Measurements from ENCODE around the gene SFSWAP.

Gene SFSWAP

GRCh38 chr12:131796754-131797587, 86.1 kb downstream of the SFSWAP start:
- TF ChIP-seq TSHZ2 (CRISPR knock-in tag; IDR thresholded peaks at IDR 0.05) (no peak), CREB5 (CRISPR knock-in tag; IDR thresholded peaks at IDR 0.05; ENCODE audit: low read depth) (no peak), TOX (CRISPR knock-in tag; IDR thresholded peaks at IDR 0.05; ENCODE audit: borderline replicate concordance) (no peak), ZFP30 (CRISPR knock-in tag; IDR thresholded peaks at IDR 0.05) (no peak), CSRNP3 (CRISPR knock-in tag; IDR thresholded peaks at IDR 0.05) (no peak), ZNF8 (CRISPR knock-in tag; IDR thresholded peaks at IDR 0.05) (no peak), ZNF70 (CRISPR knock-in tag; IDR thresholded peaks at IDR 0.05) (no peak), ARNTL (CRISPR knock-in tag; IDR thresholded peaks at IDR 0.05; ENCODE audit: borderline replicate concordance, low read depth) (no peak), ISL1 (CRISPR knock-in tag; IDR thresholded peaks at IDR 0.05) (no peak), ZNF565 (CRISPR knock-in tag; conservative IDR thresholded peaks at IDR 0.05; ENCODE audit: low read depth) (no peak), GLIS3 (CRISPR knock-in tag; IDR thresholded peaks at IDR 0.05) (no peak), ESRRG (CRISPR knock-in tag; IDR thresholded peaks at IDR 0.05) (no peak), SNAI2 (CRISPR knock-in tag; IDR thresholded peaks at IDR 0.05) (no peak), PPARA (CRISPR knock-in tag; IDR thresholded peaks at IDR 0.05; ENCODE audit: borderline replicate concordance) (no peak), CSDC2 (CRISPR knock-in tag; IDR thresholded peaks at IDR 0.05) (no peak), ZC3H10 (CRISPR knock-in tag; IDR thresholded peaks at IDR 0.05) (no peak), PATZ1 (CRISPR knock-in tag; IDR thresholded peaks at IDR 0.05; ENCODE audit: borderline replicate concordance) (no peak)
- ATAC-seq = no peak; the same call in 2 of the 3 replicates

GRCh38 chr12:131797588-131797934, 86.7 kb downstream of the SFSWAP start:
- TF ChIP-seq BACH2 (CRISPR knock-in tag; IDR thresholded peaks at IDR 0.05; ENCODE audit: borderline replicate concordance) (no peak), SNAI2 (CRISPR knock-in tag; IDR thresholded peaks at IDR 0.05) (no peak), TOX (CRISPR knock-in tag; IDR thresholded peaks at IDR 0.05; ENCODE audit: borderline replicate concordance) (no peak), ZNF70 (CRISPR knock-in tag; IDR thresholded peaks at IDR 0.05) (no peak), ZC3H10 (CRISPR knock-in tag; IDR thresholded peaks at IDR 0.05) (no peak), ZFP30 (CRISPR knock-in tag; IDR thresholded peaks at IDR 0.05) (no peak), ZNF8 (CRISPR knock-in tag; IDR thresholded peaks at IDR 0.05) (no peak), ARNTL (CRISPR knock-in tag; IDR thresholded peaks at IDR 0.05; ENCODE audit: borderline replicate concordance, low read depth) (no peak), TCF4 (CRISPR knock-in tag; IDR thresholded peaks at IDR 0.05; ENCODE audit: borderline replicate concordance) (no peak), CSDC2 (CRISPR knock-in tag; IDR thresholded peaks at IDR 0.05) (no peak), GLIS3 (CRISPR knock-in tag; IDR thresholded peaks at IDR 0.05) (no peak), PATZ1 (CRISPR knock-in tag; IDR thresholded peaks at IDR 0.05; ENCODE audit: borderline replicate concordance) (no peak), RARB (CRISPR knock-in tag; IDR thresholded peaks at IDR 0.05) (no peak)
- ATAC-seq = no peak; the same call in 2 of the 3 replicates

Data from SK-N-SH treated with all-trans-retinoic acid at 6 μM for 48 hours (cell line).